Astrocyte (in vitro differentiated cells and primary cell): ENCODE data around the gene LRRC47. TPM values are rescaled to one million over a fixed set of nuclear protein-coding genes. Genes with fewer than 3 reads are reported as not detected.

Source experiments
- DNase-seq: peaks from one replicate; pipeline ENCODE4 v3.0.0-alpha.2; 2010; ENCODE audit warnings: low read depth
- FAIRE-seq: peaks from 2 replicates; lab custom pipeline; 2011; peaks lifted over from hg19 to GRCh38; lab: Jason Lieb, UNC
- H2AFZ ChIP-seq: 2 replicates; pipeline ENCODE4 v1.6.0; 2012; ENCODE audit warnings: low read depth, low read length, inconsistent platforms
- H3K27ac ChIP-seq: 2 replicates; pipeline ENCODE4 v1.5.1; 2011; ENCODE audit warnings: low read depth, low read length, inconsistent platforms
- H3K27me3 ChIP-seq: 2 replicates; pipeline ENCODE4 v1.6.0; 2011; ENCODE audit warnings: low read length, inconsistent platforms; ENCODE audit not compliant: insufficient read depth
- H3K36me3 ChIP-seq: 2 replicates; pipeline ENCODE4 v1.5.1; 2011; ENCODE audit warnings: low read length, inconsistent platforms; ENCODE audit not compliant: insufficient read depth
- H3K4me1 ChIP-seq: 2 replicates; pipeline ENCODE4 v1.5.1; 2011; ENCODE audit warnings: low read length, inconsistent platforms; ENCODE audit not compliant: insufficient read depth
- H3K4me2 ChIP-seq: 2 replicates; pipeline ENCODE4 v1.6.0; 2012; ENCODE audit warnings: low read length, inconsistent platforms
- H3K4me3 ChIP-seq: 2 replicates; pipeline ENCODE4 v1.5.1; 2011; ENCODE audit warnings: low read depth, mild to moderate bottlenecking, low read length, inconsistent platforms; ENCODE audit not compliant: insufficient read depth
- H3K79me2 ChIP-seq: 2 replicates; pipeline ENCODE4 v1.6.0; 2012; ENCODE audit warnings: mild to moderate bottlenecking, low read length, inconsistent platforms; ENCODE audit not compliant: insufficient read depth
- H3K9ac ChIP-seq: 2 replicates; pipeline ENCODE4 v1.6.0; 2012; ENCODE audit warnings: mild to moderate bottlenecking, low read length, inconsistent platforms
- H3K9me3 ChIP-seq: 2 replicates; pipeline ENCODE4 v1.5.1; 2012; ENCODE audit warnings: low read depth, mild to moderate bottlenecking, low read length, inconsistent platforms; ENCODE audit not compliant: insufficient read depth
- H4K20me1 ChIP-seq: 2 replicates; pipeline ENCODE4 v1.6.0; 2012; ENCODE audit warnings: low read length, inconsistent platforms; ENCODE audit not compliant: insufficient read depth
- H3K27ac Mint-ChIP-seq: one replicate; pipeline ENCODE4 v1.8.0; 2021; ENCODE audit warnings: mild to moderate bottlenecking, mixed read lengths; ENCODE audit not compliant: unreplicated experiment
- H3K27me3 Mint-ChIP-seq: one replicate; pipeline ENCODE4 v1.8.0; 2021; ENCODE audit warnings: low read depth, mixed read lengths; ENCODE audit not compliant: unreplicated experiment
- H3K36me3 Mint-ChIP-seq: one replicate; pipeline ENCODE4 v1.8.0; 2021; ENCODE audit warnings: low read depth, mixed read lengths; ENCODE audit not compliant: unreplicated experiment
- H3K4me1 Mint-ChIP-seq: one replicate; pipeline ENCODE4 v1.8.0; 2021; ENCODE audit warnings: low read depth, mixed read lengths; ENCODE audit not compliant: unreplicated experiment
- H3K4me3 Mint-ChIP-seq: one replicate; pipeline ENCODE4 v1.8.0; 2021; ENCODE audit warnings: mild to moderate bottlenecking, moderate library complexity, mixed read lengths; ENCODE audit not compliant: unreplicated experiment
- H3K9me3 Mint-ChIP-seq: one replicate; pipeline ENCODE4 v1.8.0; 2021; ENCODE audit warnings: mild to moderate bottlenecking, mixed read lengths; ENCODE audit not compliant: unreplicated experiment
- CTCF ChIP-seq: IDR thresholded peaks from 2 replicates; pipeline ENCODE4 v1.5.1; 2011; ENCODE audit warnings: low read depth, mild to moderate bottlenecking, inconsistent platforms, low read length, moderate library complexity; ENCODE audit not compliant: insufficient read depth
- EZH2 ChIP-seq: IDR thresholded peaks from 2 replicates; pipeline ENCODE4 v1.6.1; 2012; ENCODE audit warnings: mild to moderate bottlenecking, low read length, inconsistent platforms; ENCODE audit not compliant: insufficient read depth
- total RNA-seq: library from RNA; stranded (reverse); gene quantifications from 2 replicates; pipeline ENCODE4 v1.2.1, GENCODE V29; 2021

LRRC47 gene
- total RNA-seq, 1 donor from 2014 or later, result 51.5 TPM

- Histone ChIP-seq H3K4me2 (peak overlapping the region; percentile 46), H3K4me1 (peaks cover 18% of the 10 kb centered on the region), H3K36me3 (peaks cover 3% of the 10 kb centered on the region), H3K4me3 (no peak overlapping the region), H3K9me3 (no peaks in the 10 kb centered on the region), H2AFZ (no peak overlapping the region), H3K27ac (no peak overlapping the region), H3K9ac (no peak overlapping the region), H4K20me1 (peaks cover 7% of the 10 kb centered on the region), H3K79me2 (no peaks in the 10 kb centered on the region), H3K27me3 (no peaks in the 10 kb centered on the region)
- Mint-ChIP-seq H3K9me3 (no peaks in the 10 kb centered on the region), H3K36me3 (peaks cover 3% of the 10 kb centered on the region), H3K27ac (peak overlapping the region; percentile 53), H3K4me1 (peaks cover 6% of the 10 kb centered on the region), H3K27me3 (peaks cover 6% of the 10 kb centered on the region), H3K4me3 (peak overlapping the region; percentile 64)
- no peak for DNase-seq
- TF ChIP-seq EZH2, result no peak
- TF ChIP-seq CTCF, result no peak
- no peak for FAIRE-seq
Measured at GRCh38 chr1:3774946-3775489, 21.3 kb downstream of the LRRC47 start.

GRCh38 chr1:3774276-3774945 lies 21.9 kb downstream of the LRRC47 start:
- H3K4me3 Mint-ChIP-seq, result no peak overlapping the region
- H2AFZ ChIP-seq, result no peak overlapping the region
- H3K27me3 Mint-ChIP-seq, result peaks cover 6% of the 10 kb centered on the region
- H3K4me1 Mint-ChIP-seq, result peaks cover 6% of the 10 kb centered on the region
- no peaks in the 10 kb centered on the region for H3K79me2 ChIP-seq
- DNase-seq (no peak), FAIRE-seq (no peak)
- no peaks in the 10 kb centered on the region for H3K36me3 Mint-ChIP-seq
- no peak overlapping the region for H3K9ac ChIP-seq
- H3K36me3 ChIP-seq, result no peaks in the 10 kb centered on the region
- no peaks in the 10 kb centered on the region for H3K9me3 ChIP-seq
- H3K4me1 ChIP-seq, result peaks cover 18% of the 10 kb centered on the region
- H3K4me3 ChIP-seq, result no peak overlapping the region
- no peaks in the 10 kb centered on the region for H3K27me3 ChIP-seq
- no peak overlapping the region for H3K4me2 ChIP-seq
- H4K20me1 ChIP-seq, result peaks cover 7% of the 10 kb centered on the region
- no peak for TF ChIP-seq EZH2
- TF ChIP-seq CTCF, result no peak
- H3K27ac ChIP-seq, result no peak overlapping the region
- H3K9me3 Mint-ChIP-seq, result no peaks in the 10 kb centered on the region
- no peak overlapping the region for H3K27ac Mint-ChIP-seq
